Keratinocyte (primary cell): ENCODE measurements around the gene COL3A1. TPM values are rescaled to one million over a fixed set of nuclear protein-coding genes. Genes with fewer than 3 reads are reported as not detected.

Source experiments
- DNase-seq: peaks from one replicate; pipeline ENCODE4 v3.0.0-alpha.2; 2011; ENCODE audit warnings: low read depth, missing footprints, low spot score
- FAIRE-seq: peaks from 2 replicates; lab custom pipeline; 2011; peaks lifted over from hg19 to GRCh38; lab: Jason Lieb, UNC
- H2AFZ ChIP-seq: 2 replicates; pipeline ENCODE4 v1.6.0; 2012; ENCODE audit warnings: low read length, control low read depth, inconsistent platforms; ENCODE audit not compliant: control insufficient read depth
- H3K27ac ChIP-seq: 2 replicates; pipeline ENCODE4 v1.5.1; 2011; ENCODE audit warnings: low read length; ENCODE audit not compliant: control insufficient read depth, insufficient read depth
- H3K27me3 ChIP-seq: 3 replicates; pipeline ENCODE4 v1.6.0; 2011; ENCODE audit warnings: low read length; ENCODE audit not compliant: control insufficient read depth, insufficient read depth; ENCODE audit errors: extremely low read depth
- H3K36me3 ChIP-seq, 2 experiments: 2 replicates in 1 of 2; 3 replicates in 1 of 2; pipeline ENCODE4 v1.5.1; 2011; ENCODE audit warnings: low read length in 2 of 2, mild to moderate bottlenecking in 1 of 2; ENCODE audit not compliant: control insufficient read depth in 2 of 2, insufficient read depth in 2 of 2; ENCODE audit errors: extremely low read depth in 1 of 2
- H3K4me1 ChIP-seq: 3 replicates; pipeline ENCODE4 v1.5.1; 2011; ENCODE audit warnings: low read length; ENCODE audit not compliant: control insufficient read depth, insufficient read depth; ENCODE audit errors: extremely low read depth
- H3K4me2 ChIP-seq: 3 replicates; pipeline ENCODE4 v1.6.0; 2011; ENCODE audit warnings: low read depth, low read length; ENCODE audit not compliant: control insufficient read depth, insufficient read depth; ENCODE audit errors: extremely low read depth
- H3K4me3 ChIP-seq, 3 experiments: fragments of 200-600 bp in 1 of 3; sonication (generic) in 1 of 3; 2 replicates in 2 of 3; 3 replicates in 1 of 3; pipeline ENCODE4 v1.5.1; 2011 to 2016; ENCODE audit warnings: low read length in 3 of 3, mild to moderate bottlenecking in 3 of 3, control low read depth in 2 of 3, inconsistent platforms in 1 of 3, low read depth in 1 of 3, mixed read lengths in 1 of 3, mixed run types in 1 of 3, moderate library complexity in 1 of 3; ENCODE audit not compliant: control insufficient read depth in 2 of 3, insufficient read depth in 2 of 3; ENCODE audit errors: extremely low read depth in 1 of 3
- H3K79me2 ChIP-seq: 2 replicates; pipeline ENCODE4 v1.6.0; 2012; ENCODE audit warnings: low read length; ENCODE audit not compliant: control insufficient read depth, insufficient read depth
- H3K9ac ChIP-seq: 3 replicates; pipeline ENCODE4 v1.6.0; 2011; ENCODE audit warnings: low read length; ENCODE audit not compliant: control insufficient read depth, insufficient read depth; ENCODE audit errors: extremely low read depth
- H3K9me1 ChIP-seq: 3 replicates; pipeline ENCODE4 v1.6.0; 2011; ENCODE audit warnings: low read length; ENCODE audit not compliant: control insufficient read depth, insufficient read depth; ENCODE audit errors: extremely low read depth
- H3K9me3 ChIP-seq: 2 replicates; pipeline ENCODE4 v1.5.1; 2012; ENCODE audit warnings: low read depth, low read length; ENCODE audit not compliant: control insufficient read depth
- H4K20me1 ChIP-seq: 3 replicates; pipeline ENCODE4 v1.6.0; 2011; ENCODE audit warnings: low read length; ENCODE audit not compliant: control insufficient read depth, insufficient read depth; ENCODE audit errors: extremely low read depth
- EZH2 ChIP-seq: IDR thresholded peaks from one replicate; pipeline ENCODE4 v1.6.1; 2012; ENCODE audit warnings: inconsistent platforms, mild to moderate bottlenecking, low read length, moderate library complexity
- dilution Hi-C: fragments of 300-500 bp; cut with MboI; formaldehyde crosslinking; loops from one replicate; pipeline ENCODE4 v1.7.0; 2020; ENCODE audit warnings: low sequenced_read_pairs; ENCODE audit not compliant: extremely low pct_ligation_motif_present
- polyA plus RNA-seq, 5 experiments: library from polyadenylated mRNA; depleted of rRNA in 3 of 5; stranded (reverse) in 3 of 5; stranded (forward) in 1 of 5; unstranded in 1 of 5; fragments of >200 nt; gene quantifications; 1 replicate in 1 of 5; 2 replicates in 3 of 5; 3 replicates in 1 of 5; pipeline versions ENCODE4 v1.2.1 to v1.2.3, GENCODE V29; 2011 to 2012; ENCODE audit warnings: missing spikeins in 2 of 5, low read depth in 1 of 5, low replicate concordance in 1 of 5
- TF ChIP-seq, protein P1 (sequence below), 3 experiments: IDR thresholded peaks in 1 of 3; conservative IDR thresholded peaks in 1 of 3; optimal IDR thresholded peaks in 1 of 3; 2 replicates in 2 of 3; 3 replicates in 1 of 3; pipeline versions ENCODE3 to v1.5.1; 2011; ENCODE audit warnings: low read length in 3 of 3, mild to moderate bottlenecking in 3 of 3, moderate library complexity in 2 of 3, control low read depth in 1 of 3, inconsistent platforms in 1 of 3; ENCODE audit not compliant: insufficient read depth in 2 of 3; ENCODE audit errors: extremely low read depth in 1 of 3

The COL3A1 gene
- polyA plus RNA-seq, 1 donor (not counting 4 experiments of a cell fraction or from before 2014, with no cell fraction given), result 0.01 TPM

DNA sequence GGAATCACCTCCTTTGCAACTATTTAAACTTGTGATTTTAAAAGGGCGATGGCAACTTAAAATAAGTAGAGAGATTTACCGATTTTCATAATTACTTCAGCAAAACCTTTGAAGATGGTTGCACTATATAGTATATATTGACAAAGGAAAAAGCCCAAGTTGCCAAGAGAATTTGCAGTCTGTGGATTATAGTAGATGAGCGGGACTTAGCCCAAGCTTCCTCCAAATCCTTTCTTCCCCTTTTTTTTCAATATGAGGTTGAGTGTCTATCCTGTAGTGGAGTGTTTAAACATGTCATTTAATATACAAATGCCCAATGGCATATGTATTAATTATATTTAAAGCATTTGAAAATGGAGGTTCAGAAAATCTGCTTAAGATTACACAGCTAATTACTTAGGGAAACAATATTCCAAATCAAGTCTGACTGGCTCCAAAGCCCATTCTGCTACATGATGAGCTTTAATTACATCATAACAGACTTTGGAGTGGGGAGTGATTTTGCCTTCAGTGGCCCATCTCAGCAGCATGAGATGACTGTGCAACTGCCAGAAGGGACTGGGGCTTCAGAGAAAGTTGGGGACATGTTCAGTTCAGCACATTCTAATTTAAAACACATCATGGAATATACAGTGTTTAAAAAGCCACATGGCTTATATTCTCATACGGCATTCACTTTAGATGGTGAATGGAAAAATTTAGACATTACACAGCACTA, 73.2 kb downstream of the COL3A1 start:
- no peaks in the 10 kb centered on the region for H3K9me1 ChIP-seq
- no peak for DNase-seq
- no peak overlapping the region for H3K9ac ChIP-seq
- H3K36me3 ChIP-seq, result no peaks in the 10 kb centered on the region
- TF ChIP-seq EZH2, result no peak
- TF ChIP-seq, protein P1, sequence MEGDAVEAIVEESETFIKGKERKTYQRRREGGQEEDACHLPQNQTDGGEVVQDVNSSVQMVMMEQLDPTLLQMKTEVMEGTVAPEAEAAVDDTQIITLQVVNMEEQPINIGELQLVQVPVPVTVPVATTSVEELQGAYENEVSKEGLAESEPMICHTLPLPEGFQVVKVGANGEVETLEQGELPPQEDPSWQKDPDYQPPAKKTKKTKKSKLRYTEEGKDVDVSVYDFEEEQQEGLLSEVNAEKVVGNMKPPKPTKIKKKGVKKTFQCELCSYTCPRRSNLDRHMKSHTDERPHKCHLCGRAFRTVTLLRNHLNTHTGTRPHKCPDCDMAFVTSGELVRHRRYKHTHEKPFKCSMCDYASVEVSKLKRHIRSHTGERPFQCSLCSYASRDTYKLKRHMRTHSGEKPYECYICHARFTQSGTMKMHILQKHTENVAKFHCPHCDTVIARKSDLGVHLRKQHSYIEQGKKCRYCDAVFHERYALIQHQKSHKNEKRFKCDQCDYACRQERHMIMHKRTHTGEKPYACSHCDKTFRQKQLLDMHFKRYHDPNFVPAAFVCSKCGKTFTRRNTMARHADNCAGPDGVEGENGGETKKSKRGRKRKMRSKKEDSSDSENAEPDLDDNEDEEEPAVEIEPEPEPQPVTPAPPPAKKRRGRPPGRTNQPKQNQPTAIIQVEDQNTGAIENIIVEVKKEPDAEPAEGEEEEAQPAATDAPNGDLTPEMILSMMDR (optimal IDR thresholded peaks at IDR 0.05 in 1 of 3, IDR thresholded peaks at IDR 0.05 in 1 of 3, conservative IDR thresholded peaks at IDR 0.05 in 1 of 3; ENCODE audit: extremely low read depth in 1 of 3, insufficient read depth in 2 of 3, low read length in 3 of 3), result no peak
- H3K4me3 ChIP-seq, result no peak overlapping the region
- H3K27ac ChIP-seq, result no peak overlapping the region
- no peak for FAIRE-seq
- no peaks in the 10 kb centered on the region for H3K27me3 ChIP-seq
- dilution Hi-C loops, result no loop called here
- H2AFZ ChIP-seq, result no peak overlapping the region
- no peaks in the 10 kb centered on the region for H3K4me1 ChIP-seq
- no peaks in the 10 kb centered on the region for H3K79me2 ChIP-seq
- no peaks in the 10 kb centered on the region for H3K9me3 ChIP-seq
- H3K4me2 ChIP-seq, result no peak overlapping the region
- no peaks in the 10 kb centered on the region for H4K20me1 ChIP-seq

DNA sequence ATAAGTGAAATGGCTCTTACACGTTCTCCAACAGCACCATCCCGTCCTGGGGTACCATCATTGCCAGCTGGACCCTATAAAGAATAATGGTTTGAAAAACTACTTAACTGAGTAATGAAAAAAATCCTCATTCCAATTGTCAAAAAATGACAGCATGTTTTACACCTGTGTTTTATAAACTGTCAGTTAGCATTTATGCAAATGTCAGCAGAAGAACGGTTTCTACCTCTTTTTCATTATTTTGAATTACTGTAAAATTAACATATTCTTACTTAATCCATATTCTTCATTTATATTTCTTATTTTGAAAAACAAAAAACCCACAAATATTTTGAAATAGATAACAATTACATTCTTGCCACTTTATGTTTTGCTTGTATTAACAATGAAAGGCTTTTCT, 74.0 kb downstream of the COL3A1 start:
- H3K79me2 ChIP-seq, result no peaks in the 10 kb centered on the region
- no peaks in the 10 kb centered on the region for H3K27me3 ChIP-seq
- no peaks in the 10 kb centered on the region for H3K4me1 ChIP-seq
- no peak overlapping the region for H3K4me2 ChIP-seq
- no peaks in the 10 kb centered on the region for H3K9me1 ChIP-seq
- H3K36me3 ChIP-seq, result no peaks in the 10 kb centered on the region
- no peak overlapping the region for H3K27ac ChIP-seq
- H2AFZ ChIP-seq, result no peak overlapping the region
- no peak overlapping the region for H3K4me3 ChIP-seq
- no peaks in the 10 kb centered on the region for H4K20me1 ChIP-seq
- H3K9me3 ChIP-seq, result no peaks in the 10 kb centered on the region
- dilution Hi-C loops, result no loop called here
- H3K9ac ChIP-seq, result no peak overlapping the region
- no peak for DNase-seq
- TF ChIP-seq, protein P1 (optimal IDR thresholded peaks at IDR 0.05 in 1 of 3, IDR thresholded peaks at IDR 0.05 in 1 of 3, conservative IDR thresholded peaks at IDR 0.05 in 1 of 3; ENCODE audit: extremely low read depth in 1 of 3, insufficient read depth in 2 of 3, low read length in 3 of 3), result no peak
- TF ChIP-seq EZH2, result no peak
- FAIRE-seq, result no peak
